Aorta (tissue), 5 donors: Measurements from ENCODE around the gene ABRACL. TPM values are rescaled to one million over a fixed set of nuclear protein-coding genes. Genes with fewer than 3 reads are reported as not detected.
"Not testable (repeated sequence)": the region's sequence is repeated elsewhere in the genome, so short reads cannot be mapped to it uniquely, and the experiment has no call there.

ENCODE experiments used
- ATAC-seq: fragments of 200-7000 bp; cut with Tn5 transposase; one replicate; pipeline ENCODE4 v1.9.1; 2022; ENCODE audit warnings: moderate library complexity; ENCODE audit not compliant: low FRiP score
- DNase-seq, 2 donors: peaks; one replicate each; pipeline ENCODE4 v3.0.0-alpha.2; 2020
- H3K27ac ChIP-seq, 2 donors: one replicate each; pipeline ENCODE4 v1.5.1; 2013; ENCODE audit warnings: low read length in 2 of 2, mild to moderate bottlenecking in 2 of 2, moderate library complexity in 2 of 2, control low read depth in 1 of 2, inconsistent platforms in 1 of 2, low read depth in 1 of 2
- H3K27me3 ChIP-seq, 2 donors: one replicate each; pipeline ENCODE4 v1.6.1; 2013; ENCODE audit warnings: control low read depth in 1 of 2, low read length in 1 of 2, mild to moderate bottlenecking in 1 of 2, moderate library complexity in 1 of 2; ENCODE audit not compliant: insufficient read depth in 2 of 2, control insufficient read depth in 1 of 2
- H3K36me3 ChIP-seq, 2 donors: one replicate each; pipeline ENCODE4 v1.6.1; 2013; ENCODE audit warnings: control low read depth in 1 of 2, low read length in 1 of 2, mild to moderate bottlenecking in 1 of 2; ENCODE audit not compliant: insufficient read depth in 2 of 2, control insufficient read depth in 1 of 2
- H3K4me1 ChIP-seq, 2 donors: one replicate each; pipeline ENCODE4 v1.6.1; 2013; ENCODE audit warnings: low read length in 2 of 2, control low read depth in 1 of 2, mild to moderate bottlenecking in 1 of 2, moderate library complexity in 1 of 2; ENCODE audit not compliant: insufficient read depth in 2 of 2, control insufficient read depth in 1 of 2
- H3K4me3 ChIP-seq, 2 donors: one replicate each; pipeline ENCODE4 v1.5.1; 2013; ENCODE audit warnings: low read length in 2 of 2, control low read depth in 1 of 2, mild to moderate bottlenecking in 1 of 2
- H3K9me3 ChIP-seq: one replicate; pipeline ENCODE4 v1.6.1; 2013; ENCODE audit warnings: mild to moderate bottlenecking, low read length; ENCODE audit not compliant: control insufficient read depth
- WGBS, 2 donors: extraction: QIAGEN DNeasy Blood & Tissue Kit; methylation state at CpG; one replicate each; pipeline ENCODE4 v1.1.7; 2013; 5-methylcytosine and 5-hydroxymethylcytosine counted together
- intact Hi-C, 2 donors: fragments of 100-400 bp; cut with DNase I; formaldehyde crosslinking; loops; one replicate each; pipeline versions ENCODE4 v1.14.2 to v1.15.0; 2022
- polyA plus RNA-seq, 2 donors: library from polyadenylated mRNA; stranded (reverse); fragments of 200-250 nt; gene quantifications; one replicate each; pipeline ENCODE4 v1.2.3, GENCODE V29; 2013
- total RNA-seq, 2 donors: library from RNA; stranded (reverse); fragmentation: NEBNext Ultra II Directional; extraction: Animal tissue kit (Norgen Biotek cat#: 25700); gene quantifications; one replicate each; pipeline ENCODE4 v1.2.1, GENCODE V29; 2021
- donor health status: healthy with polysubstance abuse.
- donor health status: Bipolar disorder and iron deficiency.
- donor health status: DM: no; HTN: no; CAD: no.
- donor health status: DM: no; HTN: no; CAD: no.
- donor health status: DM: yes; HTN: yes; CAD: no.

ABRACL gene
- total and polyA plus RNA-seq, 4 donors, result 16.4 to 88.4 (median 18.2) TPM

DNA sequence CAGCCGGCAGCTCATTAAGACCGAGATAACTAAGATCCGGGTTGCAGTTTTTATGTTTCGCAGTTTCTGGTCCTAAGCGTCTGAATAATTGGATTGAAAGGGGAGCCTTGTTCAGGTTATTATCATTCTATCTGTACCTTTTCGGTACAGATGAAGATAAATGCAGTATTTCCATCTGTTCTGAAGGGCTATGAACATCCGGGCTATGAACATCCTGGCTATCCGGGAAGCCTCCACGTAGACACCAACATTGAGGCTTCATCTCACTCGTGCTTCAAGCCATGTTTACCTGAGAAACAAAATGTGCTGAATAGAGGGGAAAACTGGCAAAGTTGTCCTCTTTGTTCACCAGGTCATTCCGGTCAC, 40.1 kb upstream of the ABRACL start:
- H3K27me3 ChIP-seq, result no peaks in the 10 kb centered on the region
- DNase-seq (no peak), ATAC-seq (peak; percentile 2)
- H3K27ac ChIP-seq, result no peak overlapping the region
- H3K4me3 ChIP-seq, result peak overlapping the region; percentile 5 to 40
- H3K4me1 ChIP-seq, result peaks cover 2 to 3% of the 10 kb centered on the region in 2 donors
- intact Hi-C loops, result loop anchor here (2.0 to 10.0 kb wide), 3 partner anchors 171 to 376 kb away; no protein-coding TSS in a partner anchor
- WGBS, 2 donors, result 4% methylated on average over 11 of the region's 11 CpGs
- H3K36me3 ChIP-seq, result no peaks in the 10 kb centered on the region
- no peaks in the 10 kb centered on the region for H3K9me3 ChIP-seq

DNA sequence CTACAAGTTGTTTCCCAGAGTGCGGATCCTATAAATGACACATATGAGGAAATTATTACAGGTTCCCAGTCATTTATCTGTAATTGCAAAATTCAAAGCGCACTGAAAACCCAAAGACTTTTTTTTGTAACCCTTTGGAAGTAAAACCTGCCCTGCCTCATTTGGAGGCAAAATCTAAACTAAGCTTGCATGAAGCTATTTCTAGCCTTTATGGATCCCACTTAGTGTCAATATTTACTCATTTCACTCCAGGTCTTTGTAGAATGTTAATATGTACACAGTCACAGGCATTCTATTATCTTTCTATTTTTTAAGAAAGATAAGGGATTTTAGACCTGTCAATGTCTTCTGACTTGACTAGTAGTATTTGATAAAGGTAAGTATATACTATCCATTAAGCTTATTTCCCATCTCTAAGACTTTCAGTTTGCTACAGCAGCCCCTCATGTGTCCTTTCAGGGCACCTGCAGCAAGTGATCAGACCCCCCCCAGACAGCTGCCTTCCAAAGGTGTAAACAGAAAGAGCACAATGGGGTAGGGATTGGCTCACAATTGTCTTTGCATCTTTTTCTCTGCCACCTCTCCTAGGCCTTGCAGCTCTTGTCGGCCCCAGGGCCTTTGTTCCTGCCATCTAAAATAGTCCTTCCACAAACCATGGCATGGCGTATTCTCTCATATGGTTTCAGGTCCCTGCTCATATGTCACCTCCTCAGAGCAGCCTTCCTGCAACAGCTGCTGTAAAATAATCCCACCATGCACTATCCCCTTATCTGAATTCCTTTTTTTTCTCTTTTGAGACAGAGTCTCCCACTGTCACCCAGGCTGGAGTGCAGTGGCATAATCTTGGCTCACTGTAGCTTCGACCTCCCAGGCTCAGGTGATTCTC, 39.2 kb upstream of the ABRACL start:
- Histone ChIP-seq H3K9me3 (no peaks in the 10 kb centered on the region), H3K27me3 (no peaks in the 10 kb centered on the region), H3K36me3 (no peaks in the 10 kb centered on the region), H3K4me3 (no peak overlapping the region), H3K27ac (no peak overlapping the region), H3K4me1 (peaks cover 0 to 2% of the 10 kb centered on the region in 2 donors)
- no peak for ATAC-seq
- intact Hi-C loops, result loop anchor here (2.0 to 10.0 kb wide), 3 partner anchors 172 to 375 kb away; no protein-coding TSS in a partner anchor
- WGBS, 2 donors, result 94 to 96% methylated on average over 5 of the region's 5 CpGs
- no peak for DNase-seq

DNA sequence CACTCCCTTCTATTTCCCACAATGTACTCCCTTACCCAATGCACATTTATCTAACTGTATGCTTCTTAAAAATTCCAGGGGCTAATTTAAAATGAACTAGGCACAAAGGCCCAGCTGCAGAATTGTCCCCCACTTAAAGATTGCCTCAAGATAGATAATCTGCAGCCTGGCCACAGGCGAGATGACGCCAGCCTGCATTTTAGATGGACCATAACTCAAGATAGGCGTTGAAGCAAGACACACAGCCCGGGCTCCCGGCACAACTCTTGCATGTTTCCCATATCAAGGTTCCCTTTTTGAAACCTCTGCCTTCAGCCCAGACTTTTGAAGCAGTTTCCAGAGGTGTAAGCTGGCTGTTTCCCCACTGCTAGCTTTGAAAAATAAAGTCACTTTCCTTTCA, 37.3 kb upstream of the ABRACL start:
- no peak for ATAC-seq
- no peak for DNase-seq
- Histone ChIP-seq H3K9me3 (no peaks in the 10 kb centered on the region), H3K27me3 (no peaks in the 10 kb centered on the region), H3K4me1 (no peaks in the 10 kb centered on the region), H3K36me3 (no peaks in the 10 kb centered on the region), H3K4me3 (no peak overlapping the region), H3K27ac (no peak overlapping the region)
- intact Hi-C loops, result no loop called here
- WGBS, 2 donors, result 81 to 85% methylated on average over 5 of the region's 5 CpGs

DNA sequence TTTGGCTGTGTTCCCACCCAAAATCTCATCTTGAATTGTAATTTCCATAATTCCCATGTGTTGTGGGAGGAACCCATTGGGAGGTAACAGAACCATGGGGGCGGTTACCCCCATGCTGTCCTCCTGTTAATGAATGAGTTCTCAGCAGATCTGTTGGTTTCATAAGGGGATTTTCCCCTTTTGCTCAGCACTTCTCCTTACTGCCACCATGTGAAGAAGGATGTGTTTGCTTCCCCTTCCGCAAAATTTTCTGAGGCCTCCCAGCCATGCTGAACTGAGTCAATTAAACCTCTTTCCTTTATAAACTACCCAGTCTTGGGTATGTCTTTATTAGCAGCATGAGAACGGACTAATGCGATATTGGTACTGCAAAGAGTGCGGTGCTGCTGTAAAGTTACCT, 35.6 kb upstream of the ABRACL start:
- 94% methylated on average over 5 of the region's 5 CpGs for WGBS, 2 donors

DNA sequence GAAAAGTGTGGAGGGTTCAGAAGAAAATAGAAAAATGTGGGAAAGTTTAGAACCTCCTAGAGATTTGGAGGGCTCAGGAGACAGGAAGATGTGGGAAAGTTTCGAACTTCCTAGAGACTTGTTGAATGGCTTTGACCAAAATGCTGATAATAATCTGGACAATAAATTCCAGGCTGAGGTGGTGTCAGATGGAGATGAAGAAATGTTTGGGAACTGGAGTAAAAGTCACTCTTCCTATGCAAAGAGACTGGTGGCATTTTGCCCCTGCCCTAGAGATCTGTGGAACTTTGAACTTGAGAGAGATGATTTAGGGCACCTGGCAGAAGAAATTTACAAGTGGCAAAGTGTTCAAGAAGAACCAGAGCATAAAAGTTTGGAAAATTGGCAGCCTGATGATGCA, 35.1 kb upstream of the ABRACL start:
- H3K4me3 ChIP-seq, H3K27ac ChIP-seq, H3K4me1 ChIP-seq, DNase-seq, ATAC-seq, intact Hi-C loops, H3K36me3 ChIP-seq, H3K27me3 ChIP-seq, H3K9me3 ChIP-seq: not testable (repeated sequence)
- WGBS, 2 donors, result 78 to 88% methylated on average over 1 of the region's 1 CpG

More for the DNA sequence above, 35.6 kb upstream of the ABRACL start:
- intact Hi-C loops, H3K4me3 ChIP-seq, H3K36me3 ChIP-seq, DNase-seq, H3K4me1 ChIP-seq, ATAC-seq, H3K27ac ChIP-seq, H3K9me3 ChIP-seq, H3K27me3 ChIP-seq: not testable (repeated sequence)

DNA sequence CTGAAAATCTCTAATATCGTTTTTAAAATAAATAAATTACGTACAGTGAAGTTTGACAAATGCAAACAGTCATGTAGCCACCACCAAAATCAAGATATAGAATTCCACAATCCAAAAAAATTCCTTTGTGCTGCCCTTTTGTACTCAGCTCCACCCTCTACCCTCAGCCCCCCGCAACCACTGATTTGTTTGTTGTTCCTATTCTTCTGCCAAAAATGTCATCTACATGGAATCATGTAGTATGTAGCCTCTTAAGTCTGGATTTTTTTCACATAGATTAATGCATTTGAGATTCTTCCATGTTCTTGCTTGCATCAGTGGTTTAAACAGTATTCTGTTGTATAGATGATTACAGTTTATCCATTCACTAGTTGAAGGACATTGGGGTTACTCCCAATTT, 32.0 kb upstream of the ABRACL start:
- Histone ChIP-seq H3K4me1 (no peaks in the 10 kb centered on the region), H3K9me3 (peaks cover 2% of the 10 kb centered on the region), H3K27ac (no peak overlapping the region), H3K36me3 (no peaks in the 10 kb centered on the region), H3K27me3 (no peaks in the 10 kb centered on the region), H3K4me3 (no peak overlapping the region)
- DNase-seq (no peak), ATAC-seq (no peak)
- WGBS, 2 donors, result 39 to 55% methylated on average over 3 of the region's 3 CpGs
- intact Hi-C loops, result no loop called here

DNA sequence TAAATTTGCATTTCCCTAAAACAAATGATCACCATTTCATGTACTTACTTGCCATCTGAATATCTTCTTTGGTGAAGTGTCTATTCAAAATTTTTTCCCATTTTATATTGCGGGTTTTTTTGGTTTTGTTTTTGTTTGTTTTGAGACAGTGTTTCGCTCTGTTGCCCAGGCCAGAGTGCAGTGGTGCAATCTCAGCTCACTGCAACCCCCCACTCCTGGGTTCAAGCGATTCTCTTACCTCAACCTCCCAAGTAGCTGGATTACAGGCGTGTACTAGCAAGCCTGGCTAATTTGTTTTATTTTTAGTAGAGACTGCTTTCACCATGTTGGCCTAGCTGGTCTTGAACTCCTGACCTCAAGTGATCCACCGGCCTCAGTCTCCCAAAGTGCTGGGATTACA, 31.4 kb upstream of the ABRACL start:
- intact Hi-C loops, result no loop called here

DNA sequence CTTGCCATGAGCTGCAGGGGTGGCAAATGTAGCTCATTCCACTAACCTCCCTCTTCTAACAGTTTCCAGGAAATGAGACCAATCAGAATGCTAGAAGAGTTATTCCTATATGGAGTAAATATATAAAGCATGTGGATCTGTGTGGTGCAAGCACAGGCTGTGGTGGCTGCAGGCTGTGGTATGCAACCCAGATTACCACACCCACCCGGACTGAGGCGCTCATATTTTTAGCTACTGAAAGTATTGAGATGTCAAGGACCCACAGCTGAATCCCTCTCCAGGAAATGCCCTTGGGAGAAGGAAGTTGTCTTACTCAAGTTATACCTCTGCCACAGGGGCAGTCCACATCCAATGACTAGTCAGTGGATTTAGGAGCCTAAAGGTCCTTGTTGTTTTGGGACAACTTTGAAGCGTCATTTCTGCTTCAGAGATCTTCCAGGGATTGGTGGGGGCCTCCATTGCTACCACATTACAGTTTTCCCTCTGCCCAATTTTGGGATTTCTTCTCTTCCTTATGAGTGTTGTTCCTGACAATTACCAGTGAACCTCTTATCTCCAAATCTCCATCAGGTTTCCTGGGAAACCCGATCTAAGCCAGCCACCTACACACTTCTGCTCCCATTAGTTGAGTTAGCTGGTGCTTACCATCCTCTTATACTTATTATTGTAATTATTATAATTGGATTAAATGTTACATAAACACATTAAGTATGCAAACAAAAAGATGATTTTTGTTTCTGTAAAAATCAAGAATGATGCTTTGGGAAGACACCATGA, 28.4 kb upstream of the ABRACL start:
- intact Hi-C loops, result no loop called here
- ATAC-seq, result no peak
- 76 to 80% methylated on average over 4 of the region's 4 CpGs for WGBS, 2 donors
- no peak for DNase-seq
- peaks cover 2% of the 10 kb centered on the region for H3K9me3 ChIP-seq
- H3K4me3 ChIP-seq, result no peak overlapping the region
- no peaks in the 10 kb centered on the region for H3K4me1 ChIP-seq
- H3K36me3 ChIP-seq, result no peaks in the 10 kb centered on the region
- H3K27me3 ChIP-seq, result no peaks in the 10 kb centered on the region
- no peak overlapping the region for H3K27ac ChIP-seq

More for the DNA sequence above, 31.4 kb upstream of the ABRACL start:
- H3K36me3 ChIP-seq, result no peaks in the 10 kb centered on the region
- no peak overlapping the region for H3K4me3 ChIP-seq
- H3K9me3 ChIP-seq, result peaks cover 2% of the 10 kb centered on the region
- no peak overlapping the region for H3K27ac ChIP-seq
- 95 to 98% methylated on average over 5 of the region's 5 CpGs for WGBS, 2 donors
- no peak for DNase-seq
- no peaks in the 10 kb centered on the region for H3K27me3 ChIP-seq
- ATAC-seq, result no peak
- no peaks in the 10 kb centered on the region for H3K4me1 ChIP-seq
